Measurements from ENCODE around the gene SLC25A6.

DNA sequence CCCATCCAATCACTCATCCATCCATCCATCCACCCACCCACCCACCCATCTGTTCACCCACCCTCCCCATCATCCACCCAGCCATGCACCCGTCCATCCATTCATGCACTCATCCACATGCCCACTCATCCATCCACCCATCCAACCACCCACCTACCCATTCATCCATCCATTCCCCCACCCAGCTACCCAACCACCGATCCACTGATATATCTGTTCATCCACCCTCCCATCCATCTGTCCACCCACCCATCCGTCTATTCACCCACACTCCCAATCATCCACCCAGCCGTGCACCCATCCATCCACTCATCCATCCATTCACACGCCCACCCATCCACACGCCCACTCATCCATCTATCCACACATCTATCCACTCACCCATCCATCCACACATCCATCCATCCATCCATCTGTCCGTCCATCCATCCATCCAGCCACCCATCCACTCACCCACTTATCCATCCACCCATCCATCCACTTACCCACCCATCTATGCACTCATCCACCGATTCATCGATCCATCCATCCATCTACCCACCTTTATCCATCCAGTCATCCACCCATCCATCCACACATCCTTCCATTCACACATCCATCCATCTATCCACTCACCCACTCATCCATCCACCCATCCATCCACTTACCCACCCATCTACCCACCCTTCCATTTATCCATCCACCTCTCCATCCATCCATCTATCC, 32.4 kb upstream of the SLC25A6 start:
- TF ChIP-seq, protein P1, sequence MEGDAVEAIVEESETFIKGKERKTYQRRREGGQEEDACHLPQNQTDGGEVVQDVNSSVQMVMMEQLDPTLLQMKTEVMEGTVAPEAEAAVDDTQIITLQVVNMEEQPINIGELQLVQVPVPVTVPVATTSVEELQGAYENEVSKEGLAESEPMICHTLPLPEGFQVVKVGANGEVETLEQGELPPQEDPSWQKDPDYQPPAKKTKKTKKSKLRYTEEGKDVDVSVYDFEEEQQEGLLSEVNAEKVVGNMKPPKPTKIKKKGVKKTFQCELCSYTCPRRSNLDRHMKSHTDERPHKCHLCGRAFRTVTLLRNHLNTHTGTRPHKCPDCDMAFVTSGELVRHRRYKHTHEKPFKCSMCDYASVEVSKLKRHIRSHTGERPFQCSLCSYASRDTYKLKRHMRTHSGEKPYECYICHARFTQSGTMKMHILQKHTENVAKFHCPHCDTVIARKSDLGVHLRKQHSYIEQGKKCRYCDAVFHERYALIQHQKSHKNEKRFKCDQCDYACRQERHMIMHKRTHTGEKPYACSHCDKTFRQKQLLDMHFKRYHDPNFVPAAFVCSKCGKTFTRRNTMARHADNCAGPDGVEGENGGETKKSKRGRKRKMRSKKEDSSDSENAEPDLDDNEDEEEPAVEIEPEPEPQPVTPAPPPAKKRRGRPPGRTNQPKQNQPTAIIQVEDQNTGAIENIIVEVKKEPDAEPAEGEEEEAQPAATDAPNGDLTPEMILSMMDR (IDR thresholded peaks at IDR 0.05; ENCODE audit: poor library complexity, severe bottlenecking) = no peak
- no peak for TF ChIP-seq EZH2 (IDR thresholded peaks at IDR 0.05; ENCODE audit: borderline replicate concordance, insufficient read depth, low read length, poor library complexity, severe bottlenecking)
- no peak for TF ChIP-seq EP300 (conservative IDR thresholded peaks at IDR 0.05; ENCODE audit: poor library complexity, severe bottlenecking)
- TF ChIP-seq, protein P2, sequence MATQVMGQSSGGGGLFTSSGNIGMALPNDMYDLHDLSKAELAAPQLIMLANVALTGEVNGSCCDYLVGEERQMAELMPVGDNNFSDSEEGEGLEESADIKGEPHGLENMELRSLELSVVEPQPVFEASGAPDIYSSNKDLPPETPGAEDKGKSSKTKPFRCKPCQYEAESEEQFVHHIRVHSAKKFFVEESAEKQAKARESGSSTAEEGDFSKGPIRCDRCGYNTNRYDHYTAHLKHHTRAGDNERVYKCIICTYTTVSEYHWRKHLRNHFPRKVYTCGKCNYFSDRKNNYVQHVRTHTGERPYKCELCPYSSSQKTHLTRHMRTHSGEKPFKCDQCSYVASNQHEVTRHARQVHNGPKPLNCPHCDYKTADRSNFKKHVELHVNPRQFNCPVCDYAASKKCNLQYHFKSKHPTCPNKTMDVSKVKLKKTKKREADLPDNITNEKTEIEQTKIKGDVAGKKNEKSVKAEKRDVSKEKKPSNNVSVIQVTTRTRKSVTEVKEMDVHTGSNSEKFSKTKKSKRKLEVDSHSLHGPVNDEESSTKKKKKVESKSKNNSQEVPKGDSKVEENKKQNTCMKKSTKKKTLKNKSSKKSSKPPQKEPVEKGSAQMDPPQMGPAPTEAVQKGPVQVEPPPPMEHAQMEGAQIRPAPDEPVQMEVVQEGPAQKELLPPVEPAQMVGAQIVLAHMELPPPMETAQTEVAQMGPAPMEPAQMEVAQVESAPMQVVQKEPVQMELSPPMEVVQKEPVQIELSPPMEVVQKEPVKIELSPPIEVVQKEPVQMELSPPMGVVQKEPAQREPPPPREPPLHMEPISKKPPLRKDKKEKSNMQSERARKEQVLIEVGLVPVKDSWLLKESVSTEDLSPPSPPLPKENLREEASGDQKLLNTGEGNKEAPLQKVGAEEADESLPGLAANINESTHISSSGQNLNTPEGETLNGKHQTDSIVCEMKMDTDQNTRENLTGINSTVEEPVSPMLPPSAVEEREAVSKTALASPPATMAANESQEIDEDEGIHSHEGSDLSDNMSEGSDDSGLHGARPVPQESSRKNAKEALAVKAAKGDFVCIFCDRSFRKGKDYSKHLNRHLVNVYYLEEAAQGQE (IDR thresholded peaks at IDR 0.05; ENCODE audit: borderline replicate concordance) = no peak
- TF ChIP-seq POLR2AphosphoS5 (IDR thresholded peaks at IDR 0.05) = no peak
- TF ChIP-seq MXI1 (conservative IDR thresholded peaks at IDR 0.05; ENCODE audit: poor library complexity, severe bottlenecking) = no peak
- TF ChIP-seq SMC3 (conservative IDR thresholded peaks at IDR 0.05; ENCODE audit: poor library complexity) = no peak
- no peak for TF ChIP-seq RAD21 (conservative IDR thresholded peaks at IDR 0.05)
